Glutamatergic neuron (in vitro differentiated cells): ENCODE measurements around the gene POLR1A. TPM values are rescaled to one million over a fixed set of nuclear protein-coding genes. Genes with fewer than 3 reads are reported as not detected.

ENCODE experiments used
- DNase-seq: peaks from one replicate; pipeline ENCODE4 v3.0.0; 2022
- H3K27ac Mint-ChIP-seq: one replicate; pipeline ENCODE4 v1.8.0; 2020; ENCODE audit warnings: mild to moderate bottlenecking, mixed read lengths, inconsistent platforms; ENCODE audit not compliant: unreplicated experiment
- H3K27me3 Mint-ChIP-seq: one replicate; pipeline ENCODE4 v1.8.0; 2020; ENCODE audit warnings: mild to moderate bottlenecking, moderate library complexity, mixed read lengths, inconsistent platforms; ENCODE audit not compliant: unreplicated experiment
- H3K36me3 Mint-ChIP-seq: one replicate; pipeline ENCODE4 v1.8.0; 2020; ENCODE audit warnings: mild to moderate bottlenecking, mixed read lengths, inconsistent platforms; ENCODE audit not compliant: unreplicated experiment
- H3K4me1 Mint-ChIP-seq: one replicate; pipeline ENCODE4 v1.8.0; 2020; ENCODE audit warnings: mild to moderate bottlenecking, low read depth, mixed read lengths, inconsistent platforms; ENCODE audit not compliant: unreplicated experiment
- H3K4me3 Mint-ChIP-seq: one replicate; pipeline ENCODE4 v1.8.0; 2020; ENCODE audit warnings: mild to moderate bottlenecking, mixed read lengths, inconsistent platforms; ENCODE audit not compliant: unreplicated experiment
- H3K9me3 Mint-ChIP-seq: one replicate; pipeline ENCODE4 v1.8.0; 2020; ENCODE audit warnings: mild to moderate bottlenecking, moderate library complexity, mixed read lengths, inconsistent platforms; ENCODE audit not compliant: unreplicated experiment
- total RNA-seq: library from RNA; stranded (reverse); fragmentation: NEBNext Ultra II Directional; extraction: Animal tissue kit (Norgen Biotek cat#: 25700); gene quantifications from one replicate; pipeline ENCODE4 v1.2.1, GENCODE V29; 2021; ENCODE audit not compliant: unreplicated experiment
- TF ChIP-seq, protein P1 (sequence below): fragments of 200-600 bp; sonication (generic); IDR thresholded peaks from one replicate; pipeline ENCODE4 v1.5.0; 2021; ENCODE audit not compliant: partially characterized antibody, unreplicated experiment

The POLR1A gene
- total RNA-seq, 1 donor from 2014 or later: 34.7 TPM

DNA sequence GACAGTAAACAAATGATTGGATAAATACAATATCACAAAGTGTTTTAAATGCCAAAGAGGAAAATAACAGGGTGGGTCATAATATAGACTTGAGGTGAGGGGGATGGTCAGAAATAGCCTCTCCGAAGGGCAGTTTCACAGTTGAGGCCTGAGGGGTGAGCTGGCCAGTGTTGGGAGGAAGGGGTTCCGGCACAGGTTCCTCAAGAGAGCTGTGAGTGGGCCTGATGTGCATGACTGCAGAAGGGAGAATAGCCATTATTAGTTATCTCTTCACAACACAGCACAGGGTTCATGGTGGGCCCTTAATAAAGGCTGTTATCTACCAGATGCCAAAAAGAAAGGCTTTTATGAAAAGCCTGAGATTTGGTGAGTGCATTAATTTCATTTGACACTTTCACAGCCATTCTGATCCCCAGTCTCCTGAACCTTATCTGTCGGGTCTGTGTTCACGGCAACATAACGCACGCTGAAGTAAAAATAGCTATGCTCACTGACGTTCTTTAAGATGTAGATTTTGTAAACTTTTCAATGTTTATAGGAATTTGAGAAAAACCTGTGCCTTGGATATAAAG lies 39.6 kb downstream of the POLR1A start:
- TF ChIP-seq, protein P1, sequence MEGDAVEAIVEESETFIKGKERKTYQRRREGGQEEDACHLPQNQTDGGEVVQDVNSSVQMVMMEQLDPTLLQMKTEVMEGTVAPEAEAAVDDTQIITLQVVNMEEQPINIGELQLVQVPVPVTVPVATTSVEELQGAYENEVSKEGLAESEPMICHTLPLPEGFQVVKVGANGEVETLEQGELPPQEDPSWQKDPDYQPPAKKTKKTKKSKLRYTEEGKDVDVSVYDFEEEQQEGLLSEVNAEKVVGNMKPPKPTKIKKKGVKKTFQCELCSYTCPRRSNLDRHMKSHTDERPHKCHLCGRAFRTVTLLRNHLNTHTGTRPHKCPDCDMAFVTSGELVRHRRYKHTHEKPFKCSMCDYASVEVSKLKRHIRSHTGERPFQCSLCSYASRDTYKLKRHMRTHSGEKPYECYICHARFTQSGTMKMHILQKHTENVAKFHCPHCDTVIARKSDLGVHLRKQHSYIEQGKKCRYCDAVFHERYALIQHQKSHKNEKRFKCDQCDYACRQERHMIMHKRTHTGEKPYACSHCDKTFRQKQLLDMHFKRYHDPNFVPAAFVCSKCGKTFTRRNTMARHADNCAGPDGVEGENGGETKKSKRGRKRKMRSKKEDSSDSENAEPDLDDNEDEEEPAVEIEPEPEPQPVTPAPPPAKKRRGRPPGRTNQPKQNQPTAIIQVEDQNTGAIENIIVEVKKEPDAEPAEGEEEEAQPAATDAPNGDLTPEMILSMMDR: no peak
- DNase-seq: no peak
- Mint-ChIP-seq H3K27me3 (no peaks in the 10 kb centered on the region), H3K4me1 (no peaks in the 10 kb centered on the region), H3K27ac (no peak overlapping the region), H3K4me3 (no peak overlapping the region), H3K9me3 (peaks cover 1% of the 10 kb centered on the region), H3K36me3 (peaks cover 37% of the 10 kb centered on the region)

DNA sequence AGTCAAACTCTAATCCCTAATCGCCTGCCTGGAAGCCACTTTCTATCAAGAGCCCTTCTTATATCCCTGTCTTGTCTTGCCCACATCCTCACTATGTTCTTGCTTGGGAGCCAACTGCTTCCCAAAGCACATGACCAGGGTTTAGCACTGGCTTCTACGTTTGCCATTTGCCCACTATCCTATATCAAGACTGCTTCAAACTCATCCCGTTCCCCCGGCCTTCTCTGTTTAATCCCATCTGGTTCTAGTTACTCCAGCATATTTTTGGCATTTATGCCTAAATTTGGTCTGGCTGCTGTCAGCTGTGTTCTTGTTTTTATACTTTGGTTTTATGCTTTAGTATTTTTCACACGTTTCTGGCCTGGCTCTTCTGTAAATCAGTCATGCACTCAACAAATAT lies 40.2 kb downstream of the POLR1A start:
- peaks cover 4% of the 10 kb centered on the region for H3K9me3 Mint-ChIP-seq

DNA sequence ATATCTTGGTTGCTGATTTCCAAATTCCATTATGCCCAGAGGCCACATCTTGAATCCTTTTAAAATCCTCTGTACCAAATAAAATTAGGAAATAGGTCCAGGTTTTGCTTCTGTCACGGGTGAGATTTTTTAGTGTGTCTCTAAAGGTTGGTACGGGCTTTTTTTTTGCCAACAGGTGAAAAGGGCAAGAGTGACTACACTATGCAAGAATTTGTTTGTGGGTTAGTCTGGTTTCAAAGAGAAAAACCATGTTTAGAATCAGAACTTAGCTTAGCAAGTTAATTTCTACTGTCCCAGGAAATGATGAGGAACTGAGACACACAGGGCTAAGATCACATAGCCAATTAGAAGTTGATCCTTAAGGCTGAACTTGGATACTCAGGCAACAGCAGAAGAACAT lies 41.7 kb downstream of the POLR1A start:
- DNase-seq: no peak
- Mint-ChIP-seq H3K27ac (no peak overlapping the region), H3K9me3 (peaks cover 4% of the 10 kb centered on the region), H3K4me1 (no peaks in the 10 kb centered on the region), H3K4me3 (no peak overlapping the region), H3K36me3 (peaks cover 26% of the 10 kb centered on the region), H3K27me3 (no peaks in the 10 kb centered on the region)
- TF ChIP-seq, protein P1: no peak

More for the DNA sequence above, 40.2 kb downstream of the POLR1A start:
- Mint-ChIP-seq H3K4me1 (no peaks in the 10 kb centered on the region), H3K36me3 (peaks cover 31% of the 10 kb centered on the region), H3K27ac (no peak overlapping the region), H3K27me3 (no peaks in the 10 kb centered on the region), H3K4me3 (no peak overlapping the region)
- no peak for DNase-seq
- TF ChIP-seq, protein P1: no peak

GRCh38 chr2:86062043-86062442 lies 43.6 kb downstream of the POLR1A start:
- peaks cover 4% of the 10 kb centered on the region for H3K9me3 Mint-ChIP-seq
- TF ChIP-seq, protein P1: no peak
- DNase-seq: no peak
- H3K36me3 Mint-ChIP-seq: peaks cover 26% of the 10 kb centered on the region
- H3K27me3 Mint-ChIP-seq: no peaks in the 10 kb centered on the region
- H3K27ac Mint-ChIP-seq: no peak overlapping the region
- H3K4me3 Mint-ChIP-seq: no peak overlapping the region
- no peaks in the 10 kb centered on the region for H3K4me1 Mint-ChIP-seq

GRCh38 chr2:86056590-86057331 lies 48.9 kb downstream of the POLR1A start:
- Mint-ChIP-seq H3K4me3 (no peak overlapping the region), H3K27ac (no peak overlapping the region), H3K4me1 (no peaks in the 10 kb centered on the region), H3K9me3 (peaks cover 2% of the 10 kb centered on the region), H3K27me3 (no peaks in the 10 kb centered on the region), H3K36me3 (peaks cover 3% of the 10 kb centered on the region)
- TF ChIP-seq, protein P1: no peak
- no peak for DNase-seq
